HUDEP-2 (cell line): Measurements from ENCODE around the gene EIF2D.
A peak's percentile ranks its signal among the peaks of the same experiment; 100 is the strongest.
"Not testable (repeated sequence)": the region's sequence is repeated elsewhere in the genome, so short reads cannot be mapped to it uniquely, and the experiment has no call there.

Experiments
- DNase-seq, 76 experiments: peaks; one replicate each; lab custom pipeline; 2025; ENCODE audit not compliant: unreplicated experiment in 76 of 76; lab: John Stamatoyannopoulos, UW

The EIF2D gene

GRCh38 chr1:206589206-206589605 lies 23.1 kb downstream of the EIF2D start:
- DNase-seq, result no peak

- no peak for DNase-seq
These were observed 23.8 kb downstream of the EIF2D start for GRCh38 chr1:206588492-206588891.

- DNase-seq, result no peak
These were observed 24.4 kb downstream of the EIF2D start for GRCh38 chr1:206587904-206588303.

- DNase-seq, result no peak
These were observed 25.5 kb downstream of the EIF2D start for GRCh38 chr1:206586501-206587445.

- DNase-seq, result no peak
These were observed 27.6 kb downstream of the EIF2D start for GRCh38 chr1:206584683-206585082.

GRCh38 chr1:206583707-206584648 lies 28.3 kb downstream of the EIF2D start:
- DNase-seq, result peak in 61 of 76 experiments; percentile 18 to 78 (median 55)

GRCh38 chr1:206582971-206583706 lies 29.1 kb downstream of the EIF2D start:
- DNase-seq, result no peak

GRCh38 chr1:206582537-206582936 lies 29.7 kb downstream of the EIF2D start:
- no peak for DNase-seq

- no peak for DNase-seq
These were observed 30.7 kb downstream of the EIF2D start for GRCh38 chr1:206581571-206581981.

GRCh38 chr1:206581114-206581497 lies 31.2 kb downstream of the EIF2D start:
- not testable (repeated sequence) for DNase-seq

- no peak for DNase-seq
These were observed 31.7 kb downstream of the EIF2D start for GRCh38 chr1:206580438-206581113.

GRCh38 chr1:206579747-206580437 lies 32.4 kb downstream of the EIF2D start:
- no peak for DNase-seq

- no peak for DNase-seq
These were observed 33.3 kb downstream of the EIF2D start for GRCh38 chr1:206578978-206579374.

GRCh38 chr1:206578068-206578977 lies 33.9 kb downstream of the EIF2D start:
- no peak for DNase-seq

GRCh38 chr1:206577626-206578025 lies 34.6 kb downstream of the EIF2D start:
- DNase-seq, result no peak

GRCh38 chr1:206575894-206576737 lies 36.1 kb downstream of the EIF2D start:
- DNase-seq, result no peak

GRCh38 chr1:206575165-206575893 lies 36.9 kb downstream of the EIF2D start:
- peak in 48 of 76 experiments; percentile 3 to 67 (median 33) for DNase-seq
